HG03432 (cell line): ENCODE measurements around the gene STX16.
A peak's percentile ranks its signal among the peaks of the same experiment; 100 is the strongest.

Experiments
- ATAC-seq: cut with Tn5 transposase; IDR thresholded peaks from one replicate; pipeline ENCODE4 v1.9.1; 2021; ENCODE audit warnings: mild to moderate bottlenecking, moderate library complexity; ENCODE audit not compliant: unreplicated experiment

Gene STX16

GRCh38 chr20:58650776-58651558 is at the start of gene STX16:
STX16 (plus strand) TSS chr20:58651283; CDS start chr20:58652007, 724 bp downstream.
- peak; percentile 76 for ATAC-seq

GRCh38 chr20:58602124-58602523 is 49.0 kb upstream of the STX16 start:
- no peak for ATAC-seq

- ATAC-seq: no peak
Observed at GRCh38 chr20:58603721-58604120, 47.4 kb upstream of the STX16 start.

- no peak for ATAC-seq
Observed at GRCh38 chr20:58604128-58604881, 46.8 kb upstream of the STX16 start.

GRCh38 chr20:58605292-58606065 is 45.6 kb upstream of the STX16 start:
- ATAC-seq: no peak

- no peak for ATAC-seq
Observed at GRCh38 chr20:58606184-58606583, 44.9 kb upstream of the STX16 start.

GRCh38 chr20:58608096-58608840 is 42.8 kb upstream of the STX16 start:
- no peak for ATAC-seq

GRCh38 chr20:58609026-58609425 is 42.1 kb upstream of the STX16 start:
- ATAC-seq: no peak

GRCh38 chr20:58610071-58610800 is 40.8 kb upstream of the STX16 start:
- no peak for ATAC-seq

- ATAC-seq: no peak
Observed at GRCh38 chr20:58610811-58611210, 40.3 kb upstream of the STX16 start.

- no peak for ATAC-seq
Observed at GRCh38 chr20:58611236-58612030, 39.6 kb upstream of the STX16 start.

GRCh38 chr20:58612121-58612691 is 38.9 kb upstream of the STX16 start:
- no peak for ATAC-seq

- ATAC-seq: no peak
Observed at GRCh38 chr20:58613061-58613854, 37.8 kb upstream of the STX16 start.

GRCh38 chr20:58614366-58614765 is 36.7 kb upstream of the STX16 start:
- ATAC-seq: no peak

- ATAC-seq: no peak
Observed at GRCh38 chr20:58614984-58615760, 35.9 kb upstream of the STX16 start.

GRCh38 chr20:58616411-58616810 is 34.7 kb upstream of the STX16 start:
- no peak for ATAC-seq

- ATAC-seq: no peak
Observed at GRCh38 chr20:58617158-58617557, 33.9 kb upstream of the STX16 start.
